ENCODE measurements around the gene UPB1. TPM values are rescaled to one million over a fixed set of nuclear protein-coding genes. Genes with fewer than 3 reads are reported as not detected.
A peak's percentile ranks its signal among the peaks of the same experiment; 100 is the strongest.

The UPB1 gene
- total RNA-seq, 1 donor from 2014 or later = 0.52 TPM

GRCh38 chr22:24459911-24460310 is 35.2 kb upstream of the UPB1 start:
- Histone ChIP-seq H3K4me1 (ENCODE audit: control insufficient read depth in 3 of 3, insufficient read depth in 3 of 3, low read length in 3 of 3) (peaks cover 3 to 15% (median 10%) of the 10 kb centered on the region in 3 donors), H3K9me3 (ENCODE audit: control insufficient read depth in 3 of 3, low read length in 3 of 3) (no peaks in the 10 kb centered on the region), H3K4me3 (ENCODE audit: low read length in 3 of 3) (no peak overlapping the region), H3K27ac (ENCODE audit: low read depth, low read length) (no peak overlapping the region), H3K36me3 (ENCODE audit: control insufficient read depth in 3 of 3, insufficient read depth in 3 of 3, low read length in 3 of 3) (no peaks in the 10 kb centered on the region), H3K27me3 (ENCODE audit: control insufficient read depth in 3 of 3, insufficient read depth in 3 of 3, low read length in 3 of 3) (no peaks in the 10 kb centered on the region), H3K9ac (ENCODE audit: low read depth in 1 of 3, low read length in 3 of 3) (no peak overlapping the region)

GRCh38 chr22:24460418-24461089 is 34.6 kb upstream of the UPB1 start:
- Histone ChIP-seq H3K27ac (ENCODE audit: low read depth, low read length) (no peak overlapping the region), H3K4me1 (ENCODE audit: control insufficient read depth in 3 of 3, insufficient read depth in 3 of 3, low read length in 3 of 3) (peaks cover 3 to 10% (median 6%) of the 10 kb centered on the region in 3 donors)

DNA sequence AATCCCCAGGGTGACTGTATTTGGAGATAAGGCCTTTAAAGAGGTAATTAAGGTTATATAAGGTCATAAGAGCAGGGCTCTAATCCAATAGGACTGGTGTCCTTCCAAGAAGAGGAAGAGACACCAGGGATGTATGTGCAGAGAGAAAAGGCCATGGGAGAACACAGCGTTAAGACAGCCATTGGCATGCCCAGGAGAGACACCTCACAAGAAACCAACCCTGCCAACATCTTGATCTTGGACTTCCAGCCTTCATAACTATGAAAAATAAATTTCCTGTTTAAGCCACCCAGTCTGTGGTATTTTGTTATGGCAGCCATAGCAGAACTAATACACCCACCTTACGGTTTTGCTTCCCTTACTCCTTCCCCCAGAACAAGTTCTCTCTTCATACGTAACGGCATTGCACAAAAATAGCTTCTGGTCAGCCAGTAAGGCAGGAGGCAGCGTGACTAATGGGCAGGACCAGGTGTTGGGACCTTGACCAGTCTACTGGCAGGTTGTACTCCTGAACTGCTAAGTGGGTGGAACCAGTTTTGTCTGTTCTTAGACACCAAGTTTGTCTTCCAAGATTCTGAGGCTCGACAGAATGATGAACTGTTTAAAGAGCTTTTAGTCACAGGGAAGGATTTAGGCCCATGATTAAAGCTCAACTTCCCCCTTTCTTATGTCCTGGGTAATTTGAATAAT is 31.9 kb upstream of the UPB1 start:
- peaks cover 17 to 24% (median 22%) of the 10 kb centered on the region in 3 donors for H3K4me1 ChIP-seq (ENCODE audit: control insufficient read depth in 3 of 3, insufficient read depth in 3 of 3, low read length in 3 of 3)
- no peaks in the 10 kb centered on the region for H3K9me3 ChIP-seq (ENCODE audit: control insufficient read depth in 3 of 3, low read length in 3 of 3)
- H3K9ac ChIP-seq (ENCODE audit: low read depth in 1 of 3, low read length in 3 of 3) = no peak overlapping the region
- H3K36me3 ChIP-seq (ENCODE audit: control insufficient read depth in 3 of 3, insufficient read depth in 3 of 3, low read length in 3 of 3) = no peaks in the 10 kb centered on the region
- H3K27me3 ChIP-seq (ENCODE audit: control insufficient read depth in 3 of 3, insufficient read depth in 3 of 3, low read length in 3 of 3) = no peaks in the 10 kb centered on the region
- no peak overlapping the region for H3K4me3 ChIP-seq (ENCODE audit: low read length in 3 of 3)
- H3K27ac ChIP-seq (ENCODE audit: low read depth, low read length) = peak overlapping the region; percentile 68

More at GRCh38 chr22:24460418-24461089, 34.6 kb upstream of the UPB1 start:
- H3K9ac ChIP-seq (ENCODE audit: low read depth in 1 of 3, low read length in 3 of 3) = no peak overlapping the region
- no peak overlapping the region for H3K4me3 ChIP-seq (ENCODE audit: low read length in 3 of 3)
- H3K36me3 ChIP-seq (ENCODE audit: control insufficient read depth in 3 of 3, insufficient read depth in 3 of 3, low read length in 3 of 3) = no peaks in the 10 kb centered on the region
- no peaks in the 10 kb centered on the region for H3K9me3 ChIP-seq (ENCODE audit: control insufficient read depth in 3 of 3, low read length in 3 of 3)
- H3K27me3 ChIP-seq (ENCODE audit: control insufficient read depth in 3 of 3, insufficient read depth in 3 of 3, low read length in 3 of 3) = no peaks in the 10 kb centered on the region

DNA sequence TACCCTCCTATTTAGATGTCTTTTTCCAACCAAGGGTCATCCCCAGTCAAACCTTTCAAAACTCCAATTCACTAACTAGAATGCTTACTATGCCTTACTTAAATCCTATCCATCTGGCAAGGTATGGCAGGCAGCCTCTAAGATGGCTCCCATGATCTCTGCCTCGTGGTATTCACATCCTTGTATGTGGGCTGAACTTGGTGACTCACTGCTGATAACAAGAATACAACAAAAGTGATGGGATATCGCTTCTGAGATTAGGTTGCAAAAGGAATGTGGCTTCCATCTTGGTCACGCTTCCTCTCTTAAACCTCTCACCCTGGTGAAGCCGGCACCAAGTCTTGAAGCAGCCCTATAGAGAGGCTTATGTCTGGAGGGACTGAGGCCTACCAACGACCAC is 29.6 kb upstream of the UPB1 start:
- H3K4me1 ChIP-seq (ENCODE audit: control insufficient read depth in 3 of 3, insufficient read depth in 3 of 3, low read length in 3 of 3) = peaks cover 15 to 22% (median 22%) of the 10 kb centered on the region in 3 donors
- no peaks in the 10 kb centered on the region for H3K27me3 ChIP-seq (ENCODE audit: control insufficient read depth in 3 of 3, insufficient read depth in 3 of 3, low read length in 3 of 3)
- no peak overlapping the region for H3K9ac ChIP-seq (ENCODE audit: low read depth in 1 of 3, low read length in 3 of 3)
- no peaks in the 10 kb centered on the region for H3K9me3 ChIP-seq (ENCODE audit: control insufficient read depth in 3 of 3, low read length in 3 of 3)
- no peaks in the 10 kb centered on the region for H3K36me3 ChIP-seq (ENCODE audit: control insufficient read depth in 3 of 3, insufficient read depth in 3 of 3, low read length in 3 of 3)
- H3K27ac ChIP-seq (ENCODE audit: low read depth, low read length) = peak overlapping the region; percentile 16
- H3K4me3 ChIP-seq (ENCODE audit: low read length in 3 of 3) = no peak overlapping the region

GRCh38 chr22:24465975-24466374 is 29.2 kb upstream of the UPB1 start:
- peak overlapping the region; percentile 16 for H3K27ac ChIP-seq (ENCODE audit: low read depth, low read length)
- no peak overlapping the region for H3K4me3 ChIP-seq (ENCODE audit: low read length in 3 of 3)
- H3K9me3 ChIP-seq (ENCODE audit: control insufficient read depth in 3 of 3, low read length in 3 of 3) = no peaks in the 10 kb centered on the region
- H3K9ac ChIP-seq (ENCODE audit: low read depth in 1 of 3, low read length in 3 of 3) = no peak overlapping the region
- no peaks in the 10 kb centered on the region for H3K27me3 ChIP-seq (ENCODE audit: control insufficient read depth in 3 of 3, insufficient read depth in 3 of 3, low read length in 3 of 3)
- peaks cover 14 to 24% (median 22%) of the 10 kb centered on the region in 3 donors for H3K4me1 ChIP-seq (ENCODE audit: control insufficient read depth in 3 of 3, insufficient read depth in 3 of 3, low read length in 3 of 3)
- H3K36me3 ChIP-seq (ENCODE audit: control insufficient read depth in 3 of 3, insufficient read depth in 3 of 3, low read length in 3 of 3) = no peaks in the 10 kb centered on the region

GRCh38 chr22:24466716-24467328 is 28.3 kb upstream of the UPB1 start:
- Histone ChIP-seq H3K9me3 (ENCODE audit: control insufficient read depth in 3 of 3, low read length in 3 of 3) (no peaks in the 10 kb centered on the region), H3K36me3 (ENCODE audit: control insufficient read depth in 3 of 3, insufficient read depth in 3 of 3, low read length in 3 of 3) (no peaks in the 10 kb centered on the region), H3K27ac (ENCODE audit: low read depth, low read length) (peak overlapping the region; percentile 42), H3K9ac (ENCODE audit: low read depth in 1 of 3, low read length in 3 of 3) (peak overlapping the region in 2 of 3 donors; percentile 16 to 17), H3K27me3 (ENCODE audit: control insufficient read depth in 3 of 3, insufficient read depth in 3 of 3, low read length in 3 of 3) (no peaks in the 10 kb centered on the region), H3K4me3 (ENCODE audit: low read length in 3 of 3) (no peak overlapping the region), H3K4me1 (ENCODE audit: control insufficient read depth in 3 of 3, insufficient read depth in 3 of 3, low read length in 3 of 3) (peaks cover 14 to 25% (median 22%) of the 10 kb centered on the region in 3 donors)

DNA sequence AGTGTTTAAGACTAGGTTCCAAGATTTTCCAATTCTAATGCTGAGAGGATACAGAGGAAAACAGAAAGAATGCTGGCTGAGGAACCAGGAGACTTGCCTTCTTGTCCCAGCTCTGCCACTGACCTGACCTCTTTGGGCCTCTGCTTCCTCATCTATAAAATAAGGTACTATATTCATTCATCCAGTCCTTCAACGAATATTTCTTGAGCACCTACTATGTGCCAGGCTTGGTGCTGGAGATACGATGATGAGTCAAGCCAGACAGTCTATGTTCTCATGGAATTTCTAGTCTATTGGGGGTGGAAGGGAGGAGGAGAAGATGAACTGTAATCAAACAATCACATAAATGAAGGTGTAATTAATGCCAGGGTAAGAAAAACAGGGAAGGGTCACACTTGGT is 27.8 kb upstream of the UPB1 start:
- H3K9ac ChIP-seq (ENCODE audit: low read depth in 1 of 3, low read length in 3 of 3) = peak overlapping the region in 1 of 3 donors; percentile 17
- H3K27me3 ChIP-seq (ENCODE audit: control insufficient read depth in 3 of 3, insufficient read depth in 3 of 3, low read length in 3 of 3) = no peaks in the 10 kb centered on the region
- no peaks in the 10 kb centered on the region for H3K36me3 ChIP-seq (ENCODE audit: control insufficient read depth in 3 of 3, insufficient read depth in 3 of 3, low read length in 3 of 3)
- H3K4me1 ChIP-seq (ENCODE audit: control insufficient read depth in 3 of 3, insufficient read depth in 3 of 3, low read length in 3 of 3) = peaks cover 16 to 27% (median 22%) of the 10 kb centered on the region in 3 donors
- H3K27ac ChIP-seq (ENCODE audit: low read depth, low read length) = peak overlapping the region; percentile 42
- H3K9me3 ChIP-seq (ENCODE audit: control insufficient read depth in 3 of 3, low read length in 3 of 3) = no peaks in the 10 kb centered on the region
- H3K4me3 ChIP-seq (ENCODE audit: low read length in 3 of 3) = no peak overlapping the region

- Histone ChIP-seq H3K9ac (ENCODE audit: low read depth in 1 of 3, low read length in 3 of 3) (no peak overlapping the region), H3K36me3 (ENCODE audit: control insufficient read depth in 3 of 3, insufficient read depth in 3 of 3, low read length in 3 of 3) (no peaks in the 10 kb centered on the region), H3K4me1 (ENCODE audit: control insufficient read depth in 3 of 3, insufficient read depth in 3 of 3, low read length in 3 of 3) (peaks cover 11 to 14% (median 12%) of the 10 kb centered on the region in 3 donors), H3K27ac (ENCODE audit: low read depth, low read length) (peak overlapping the region; percentile 28), H3K9me3 (ENCODE audit: control insufficient read depth in 3 of 3, low read length in 3 of 3) (no peaks in the 10 kb centered on the region), H3K4me3 (ENCODE audit: low read length in 3 of 3) (no peak overlapping the region), H3K27me3 (ENCODE audit: control insufficient read depth in 3 of 3, insufficient read depth in 3 of 3, low read length in 3 of 3) (no peaks in the 10 kb centered on the region)
These were observed 23.6 kb upstream of the UPB1 start for GRCh38 chr22:24471570-24471969.

- Histone ChIP-seq H3K27me3 (ENCODE audit: control insufficient read depth in 3 of 3, insufficient read depth in 3 of 3, low read length in 3 of 3) (no peaks in the 10 kb centered on the region), H3K36me3 (ENCODE audit: control insufficient read depth in 3 of 3, insufficient read depth in 3 of 3, low read length in 3 of 3) (no peaks in the 10 kb centered on the region), H3K4me1 (ENCODE audit: control insufficient read depth in 3 of 3, insufficient read depth in 3 of 3, low read length in 3 of 3) (peaks cover 0 to 5% (median 2%) of the 10 kb centered on the region in 3 donors), H3K9ac (ENCODE audit: low read depth in 1 of 3, low read length in 3 of 3) (no peak overlapping the region), H3K9me3 (ENCODE audit: control insufficient read depth in 3 of 3, low read length in 3 of 3) (no peaks in the 10 kb centered on the region), H3K27ac (ENCODE audit: low read depth, low read length) (no peak overlapping the region), H3K4me3 (ENCODE audit: low read length in 3 of 3) (no peak overlapping the region)
These were observed 21.8 kb upstream of the UPB1 start for GRCh38 chr22:24473284-24473683.

DNA sequence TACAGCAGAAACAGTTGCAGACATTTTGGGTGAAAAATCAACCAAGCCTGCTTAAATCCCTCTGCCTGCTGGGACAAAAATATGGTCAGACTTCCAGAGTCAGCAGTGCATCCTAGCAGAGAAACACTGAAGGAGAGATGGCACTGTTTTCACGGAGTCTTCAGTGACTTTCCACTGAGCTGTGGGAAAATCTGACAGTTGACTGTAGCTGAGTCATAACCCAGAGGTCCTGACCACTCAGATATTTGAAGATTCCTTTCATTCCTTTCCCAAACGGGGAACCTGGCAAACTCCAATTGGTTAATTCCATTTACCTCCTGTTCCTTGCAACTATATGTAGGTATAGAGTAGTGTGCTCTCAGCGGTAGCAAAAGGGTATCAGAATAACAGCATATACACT is 20.9 kb upstream of the UPB1 start:
- Histone ChIP-seq H3K9ac (ENCODE audit: low read depth in 1 of 3, low read length in 3 of 3) (no peak overlapping the region), H3K4me1 (ENCODE audit: control insufficient read depth in 3 of 3, insufficient read depth in 3 of 3, low read length in 3 of 3) (peaks cover 0 to 5% (median 2%) of the 10 kb centered on the region in 3 donors), H3K4me3 (ENCODE audit: low read length in 3 of 3) (no peak overlapping the region), H3K27me3 (ENCODE audit: control insufficient read depth in 3 of 3, insufficient read depth in 3 of 3, low read length in 3 of 3) (no peaks in the 10 kb centered on the region), H3K36me3 (ENCODE audit: control insufficient read depth in 3 of 3, insufficient read depth in 3 of 3, low read length in 3 of 3) (no peaks in the 10 kb centered on the region), H3K27ac (ENCODE audit: low read depth, low read length) (no peak overlapping the region), H3K9me3 (ENCODE audit: control insufficient read depth in 3 of 3, low read length in 3 of 3) (no peaks in the 10 kb centered on the region)

Data from skeletal muscle tissue (tissue), 4 donors.